ENCODE data around the gene SPSB1.
A peak's percentile ranks its signal among the peaks of the same experiment; 100 is the strongest.
"Not testable (repeated sequence)": the region's sequence is repeated elsewhere in the genome, so short reads cannot be mapped to it uniquely, and the experiment has no call there.

Gene SPSB1

GRCh38 chr1:9280015-9280860 lies 12.5 kb upstream of the SPSB1 start:
- no peak for DNase-seq

DNA sequence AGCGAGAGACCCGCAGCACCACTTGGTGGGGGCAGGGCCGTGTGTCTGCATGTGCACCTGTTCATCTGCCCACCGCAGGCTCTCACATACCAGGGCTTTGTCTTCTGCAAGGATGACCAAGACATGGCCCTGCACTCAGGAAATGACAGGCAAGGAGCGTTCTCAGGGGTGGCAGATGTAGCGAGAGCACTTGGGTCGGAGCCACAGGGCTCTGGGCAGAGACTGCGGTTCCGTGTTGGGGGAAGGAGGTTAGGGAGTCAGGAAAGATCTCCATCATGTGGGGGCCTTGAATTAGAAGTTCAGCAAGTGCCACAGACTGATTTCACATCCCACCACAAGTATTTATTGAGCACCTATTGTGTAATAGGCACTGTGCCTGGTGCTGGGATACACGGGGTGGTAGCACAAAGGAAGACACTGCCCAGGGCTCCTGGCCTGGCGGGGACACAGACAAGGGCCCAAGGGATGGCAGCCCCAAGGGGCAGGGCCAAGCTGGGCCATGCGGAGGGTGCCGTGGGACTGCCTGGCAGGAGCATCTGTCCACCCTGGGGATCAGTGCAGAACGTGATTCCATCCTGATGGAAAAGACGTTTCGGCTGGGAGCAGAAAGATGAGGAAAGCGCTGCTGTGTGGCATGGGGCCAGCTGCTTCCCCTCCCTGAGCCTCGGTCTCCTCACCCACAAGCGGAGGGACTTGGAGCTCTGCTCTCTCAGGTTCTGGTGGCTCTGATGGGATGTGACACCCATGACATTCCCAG lies 11.4 kb upstream of the SPSB1 start:
- no peak for DNase-seq

DNA sequence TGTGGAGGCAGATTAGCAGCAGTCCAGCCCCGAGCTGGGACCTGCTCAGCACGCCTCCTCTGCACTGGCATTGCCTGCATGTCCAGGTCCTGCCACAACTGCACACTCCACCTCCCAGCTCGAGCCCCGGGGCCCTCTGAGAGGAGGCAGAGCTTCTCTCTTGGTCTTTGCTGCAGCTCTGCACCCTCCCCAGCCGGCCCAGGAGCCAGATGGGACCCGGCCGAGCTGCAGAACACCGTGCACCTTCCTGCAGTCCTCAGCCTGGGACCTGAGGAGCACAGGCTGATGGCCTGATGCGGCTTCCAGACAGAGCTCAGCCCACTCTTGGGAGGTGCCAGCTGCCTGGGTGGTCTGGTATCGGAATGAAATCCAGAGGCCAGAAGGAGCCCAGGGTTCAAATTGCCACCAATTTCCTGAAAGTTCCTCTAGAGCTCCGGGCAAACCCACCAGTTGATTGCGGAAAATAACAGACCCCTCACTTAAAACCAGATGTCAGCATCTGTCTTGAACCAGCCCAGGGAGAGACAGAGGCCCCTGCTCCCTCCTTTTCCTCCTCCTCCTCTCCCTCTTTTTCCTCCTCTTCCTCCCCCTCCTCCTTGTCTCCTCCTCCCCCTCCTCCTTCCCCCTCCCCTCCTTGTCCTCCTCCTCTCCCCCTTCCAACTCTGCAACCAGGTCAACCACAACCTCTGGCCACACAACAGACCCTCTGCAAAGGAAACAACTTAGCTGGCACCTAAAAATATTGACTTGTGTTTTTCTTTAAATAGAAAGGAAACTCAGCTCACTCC lies 10.6 kb upstream of the SPSB1 start:
- DNase-seq, result no peak

- DNase-seq, result no peak
Measured at GRCh38 chr1:9282696-9282955, 10.1 kb upstream of the SPSB1 start.

GRCh38 chr1:9284061-9284460 lies 8.6 kb upstream of the SPSB1 start:
- DNase-seq, result no peak

GRCh38 chr1:9286556-9286955 lies 6.1 kb upstream of the SPSB1 start:
- DNase-seq, result no peak

DNA sequence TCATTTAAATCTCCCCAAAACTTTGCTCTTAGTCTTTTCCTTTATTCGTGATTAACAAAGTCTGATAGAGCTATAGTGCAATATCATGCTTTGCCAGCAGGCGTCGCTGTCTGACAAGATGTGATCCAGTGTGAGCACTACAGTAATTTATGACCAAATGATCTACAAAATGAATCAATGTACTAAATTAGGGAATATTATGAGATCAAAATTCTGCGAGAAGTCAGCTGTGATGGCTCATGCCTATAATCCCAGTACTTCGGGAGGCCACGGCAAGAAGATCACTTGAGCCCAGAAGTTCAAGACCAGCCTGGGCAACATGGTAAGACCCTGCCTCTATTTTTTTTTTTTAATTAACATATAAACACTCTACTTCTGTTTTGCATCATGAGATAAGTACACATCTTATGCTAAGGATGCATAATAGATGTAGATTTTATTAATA lies 3.6 kb upstream of the SPSB1 start:
- no peak for DNase-seq

DNA sequence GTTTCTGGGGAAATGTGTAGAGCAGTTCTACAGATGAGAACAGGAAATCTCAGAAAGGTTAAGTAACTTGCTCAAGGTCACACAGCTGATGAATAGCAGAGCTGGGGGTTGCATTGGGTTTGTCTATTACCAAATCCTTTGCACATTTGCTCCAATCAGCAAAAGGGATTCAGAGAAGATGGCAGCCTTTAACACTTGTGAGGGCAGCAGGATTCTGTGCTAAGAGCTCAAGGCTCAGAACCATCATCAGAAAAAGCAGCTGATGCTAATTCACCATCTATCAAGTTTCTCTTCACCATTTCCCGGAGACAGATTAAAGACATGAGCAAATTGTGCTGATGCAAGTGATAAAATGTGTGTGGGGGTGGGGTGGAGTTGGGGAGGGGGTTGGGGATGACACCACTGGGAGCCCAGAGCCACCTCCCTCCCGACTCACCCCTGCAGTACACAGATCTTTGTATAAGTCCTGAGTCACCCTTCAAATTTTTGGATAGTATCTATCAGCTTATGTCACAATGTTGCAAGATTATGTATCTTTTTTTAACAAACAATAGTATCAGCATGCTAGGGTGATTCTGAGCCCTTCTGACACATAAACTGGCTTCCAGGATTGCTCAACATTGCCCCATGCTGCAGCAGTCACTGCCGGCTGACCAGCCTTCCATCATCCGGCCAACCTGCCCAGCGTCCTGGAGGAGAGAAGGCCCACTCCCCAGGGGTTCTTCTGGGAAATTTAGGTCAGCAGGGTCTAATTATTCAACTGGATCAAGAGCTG lies 2.8 kb upstream of the SPSB1 start:
- DNase-seq, result no peak

DNA sequence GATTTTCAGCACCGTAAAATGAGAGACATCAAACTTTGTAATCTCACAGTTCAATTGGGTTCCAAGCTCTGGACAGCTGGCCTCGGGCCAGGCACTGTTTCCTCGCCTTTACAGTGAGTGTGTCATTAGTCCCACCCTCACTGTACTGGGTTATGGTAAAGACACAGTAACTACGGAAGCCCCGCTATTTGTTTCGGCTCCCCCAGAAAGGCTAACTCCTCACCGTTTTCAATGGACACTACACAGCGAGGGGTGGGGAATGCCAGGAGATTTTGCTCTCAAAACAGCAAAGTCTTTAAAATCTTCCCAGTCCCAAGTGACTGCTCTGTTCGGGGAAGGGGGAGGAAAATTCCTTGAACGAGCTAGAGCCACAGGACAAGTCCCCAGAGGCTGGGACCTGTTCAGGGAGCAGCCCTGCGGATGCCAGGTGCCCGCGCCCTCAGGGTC lies 757 bp upstream of the SPSB1 start:
- DNase-seq, result no peak

DNA sequence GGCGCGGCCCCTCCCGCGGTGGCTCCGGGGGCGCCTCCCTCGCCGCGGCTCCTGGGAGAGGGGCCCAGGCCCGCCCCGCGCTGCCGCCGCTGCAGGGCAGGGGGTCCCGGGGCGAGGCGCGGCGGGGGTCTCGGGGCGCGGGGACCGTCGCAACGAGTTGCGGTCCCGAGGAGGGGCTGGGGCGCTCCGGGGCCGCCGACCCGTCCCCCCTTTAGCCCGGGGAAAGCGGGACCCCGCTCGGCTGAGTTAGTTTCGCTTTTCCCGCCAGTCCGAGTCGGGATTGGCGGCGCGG lies 493 bp downstream of the SPSB1 start:
- DNase-seq, result no peak

DNA sequence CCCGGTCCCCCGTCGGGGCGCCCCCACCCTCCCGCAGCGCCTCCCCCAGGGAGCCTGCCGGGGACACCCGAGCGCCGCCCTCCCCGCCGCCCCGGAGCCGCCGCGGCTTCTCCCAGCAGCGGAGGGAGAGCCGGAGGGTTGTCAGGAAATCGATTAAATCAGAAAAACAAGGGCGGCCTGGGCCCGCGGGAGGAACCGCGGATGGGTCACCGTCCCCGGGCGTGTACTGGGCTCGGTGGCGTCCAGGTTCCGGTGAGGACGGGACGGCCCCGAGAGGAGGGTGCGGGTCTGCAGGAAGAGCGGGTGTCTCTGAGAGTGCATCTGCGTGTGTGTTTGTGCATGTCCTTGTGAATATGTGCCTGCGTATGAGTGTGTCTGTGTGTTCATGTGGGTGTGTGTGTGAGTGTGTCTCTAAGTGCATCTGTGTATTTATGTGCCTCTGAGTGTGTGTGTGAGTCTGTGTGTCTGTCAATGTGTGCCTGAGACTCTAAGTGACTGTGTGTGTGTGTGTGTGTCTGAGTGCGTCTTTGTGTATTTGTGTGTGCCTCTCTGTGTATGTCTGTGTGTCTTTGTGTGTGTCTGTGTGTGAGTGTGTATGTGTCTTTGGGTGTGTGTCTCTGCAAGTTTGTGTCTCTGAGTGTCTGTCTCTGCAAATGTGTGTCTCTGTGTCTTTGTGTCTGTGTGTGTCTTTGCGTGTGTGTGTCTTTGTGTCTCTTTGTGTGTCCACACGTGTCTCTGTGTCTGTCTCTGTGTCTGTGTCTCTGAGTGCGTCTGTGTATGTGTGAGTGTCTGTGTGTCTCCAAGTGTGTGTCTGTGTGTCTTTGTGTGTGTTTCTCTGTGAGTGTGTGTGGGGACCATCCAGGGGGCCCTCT lies 1.1 kb downstream of the SPSB1 start:
- DNase-seq, result peak; percentile 27

DNA sequence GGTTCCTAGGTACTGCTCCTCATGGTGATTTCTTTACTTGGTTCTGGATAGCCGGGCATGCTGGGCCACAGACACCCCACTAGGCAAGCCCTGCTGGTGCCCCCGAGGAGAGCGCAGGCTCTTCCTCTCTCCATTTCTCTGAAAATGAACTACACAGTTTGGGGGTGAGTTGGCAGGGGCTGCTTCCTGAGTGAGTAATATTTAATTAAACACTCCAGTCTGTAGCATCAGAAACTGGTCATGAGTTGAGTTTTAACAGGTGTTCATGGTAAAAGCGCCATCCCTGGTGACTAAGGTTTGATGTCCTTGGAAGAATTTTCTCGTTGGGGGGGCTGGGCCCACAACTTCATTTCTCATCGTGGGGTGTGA lies 1.7 kb downstream of the SPSB1 start:
- no peak for DNase-seq

DNA sequence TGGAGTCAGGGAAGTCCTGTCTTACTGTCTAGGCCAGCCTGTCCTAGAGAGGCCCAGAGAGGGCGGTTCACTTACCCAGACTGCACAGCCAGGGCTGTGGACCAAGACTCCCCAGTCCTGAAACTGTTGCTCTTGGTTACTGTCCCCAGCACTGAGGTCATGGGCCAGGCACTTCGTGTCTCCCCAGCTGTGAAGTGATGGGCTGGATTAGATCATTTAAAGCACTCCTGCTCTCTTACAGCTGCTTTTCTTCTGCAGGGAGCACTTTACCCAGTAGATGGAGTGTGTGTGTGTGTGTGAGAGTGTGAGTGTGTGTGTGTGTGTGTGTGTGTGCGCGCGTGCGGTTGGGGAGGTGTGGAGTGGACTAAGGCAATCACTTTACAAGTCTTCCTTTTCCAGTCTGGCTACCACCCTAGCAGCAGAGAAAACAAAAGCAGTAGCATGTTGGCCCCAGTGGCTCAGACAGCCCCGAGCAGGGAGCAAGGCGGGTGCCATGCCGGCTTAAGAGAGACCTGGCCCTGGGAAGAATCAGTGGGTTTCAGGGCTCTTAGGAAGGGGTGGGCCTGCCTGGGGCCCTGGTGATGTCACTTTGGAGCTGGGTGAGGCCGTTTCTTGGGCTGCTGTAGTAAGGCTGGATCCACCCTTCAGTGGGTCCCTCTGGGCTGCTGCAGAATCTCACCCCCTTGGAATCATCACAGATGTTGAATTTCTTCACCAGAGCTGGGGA lies 2.4 kb downstream of the SPSB1 start:
- DNase-seq, result no peak

DNA sequence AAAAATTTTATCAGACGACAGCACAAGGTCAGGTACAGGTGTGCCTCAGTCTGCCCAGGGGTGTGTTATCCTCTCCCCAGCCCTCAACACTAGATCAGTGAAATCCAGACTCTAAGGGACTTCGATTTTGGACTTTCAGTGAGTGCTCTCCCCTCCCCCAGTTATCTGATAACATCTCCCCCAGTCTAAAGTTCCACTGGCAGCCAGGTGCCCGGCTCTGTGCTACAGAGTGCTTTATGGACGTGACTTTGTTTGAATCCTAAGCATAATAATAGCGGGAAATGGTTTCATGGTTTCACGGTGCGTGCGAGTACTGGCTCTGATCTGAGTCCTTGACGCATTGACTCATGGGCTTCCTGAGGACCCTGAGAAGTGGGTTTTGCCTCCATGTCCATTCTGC lies 3.2 kb downstream of the SPSB1 start:
- no peak for DNase-seq

GRCh38 chr1:9296850-9297249 lies 4.2 kb downstream of the SPSB1 start:
- DNase-seq, result no peak

GRCh38 chr1:9297831-9298230 lies 5.1 kb downstream of the SPSB1 start:
- DNase-seq, result no peak

DNA sequence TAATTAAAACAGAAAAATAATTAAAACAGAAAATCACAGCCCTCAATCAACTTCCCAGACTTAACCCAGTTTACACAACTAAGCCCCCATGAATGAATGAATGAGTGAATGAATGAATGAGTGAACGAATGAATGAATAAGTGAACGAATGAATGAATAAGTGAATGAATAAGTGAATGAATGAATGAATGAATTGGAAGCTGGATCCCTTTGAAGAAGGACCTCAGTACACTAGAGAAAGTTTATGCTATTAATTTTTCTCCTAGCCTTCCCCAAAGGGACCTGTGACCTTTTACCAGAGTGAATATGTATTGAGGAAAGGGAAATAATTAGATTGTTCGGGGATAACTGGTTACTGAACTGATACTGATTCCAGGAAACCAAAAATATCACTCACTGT lies 5.6 kb downstream of the SPSB1 start:
- no peak for DNase-seq

DNA sequence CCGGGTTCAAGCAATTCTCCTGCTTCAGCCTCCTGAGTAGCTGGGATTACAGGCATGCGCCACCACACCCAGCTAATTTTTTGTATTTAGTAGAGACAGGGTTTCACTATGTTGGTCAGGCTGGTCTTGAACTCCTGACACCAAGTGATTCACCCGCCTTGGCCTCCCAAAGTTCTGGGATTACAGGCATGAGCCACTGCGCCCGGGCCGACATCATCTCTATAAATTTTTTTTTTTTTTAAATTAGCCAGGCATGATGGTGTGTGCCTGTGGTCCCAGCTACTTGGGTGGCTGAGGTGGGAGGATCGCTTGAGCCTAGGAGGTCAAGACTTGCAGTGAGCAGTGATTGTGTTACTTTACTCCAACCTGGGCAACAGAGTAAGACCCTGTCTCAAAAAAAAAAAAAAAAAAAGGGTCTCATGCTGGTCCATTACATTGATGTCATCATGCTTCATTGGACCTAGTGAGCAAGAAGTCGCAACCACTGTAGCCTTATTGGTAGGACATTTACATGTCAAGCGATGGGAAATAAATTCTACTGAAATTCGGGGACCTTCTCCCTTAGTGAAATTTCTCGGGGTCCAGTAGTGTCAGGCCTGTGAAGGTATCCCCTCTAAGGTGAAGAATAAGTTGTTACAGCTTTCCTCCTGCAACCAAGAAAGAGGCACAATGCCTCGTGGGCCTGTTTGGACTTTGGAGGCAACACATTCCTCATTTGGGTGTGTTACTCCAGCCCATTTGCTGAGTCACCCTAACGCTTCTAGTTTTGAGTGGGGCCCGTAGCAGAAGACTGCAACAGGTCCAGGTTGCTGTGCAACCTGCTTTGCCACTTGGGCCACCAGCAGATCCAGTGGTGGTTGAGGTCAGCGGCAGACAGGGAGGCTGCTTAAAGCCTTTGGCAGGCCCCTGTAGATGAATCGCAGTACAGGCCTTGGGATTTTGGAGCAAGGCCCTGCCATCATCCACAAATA lies 7.2 kb downstream of the SPSB1 start:
- DNase-seq, result not testable (repeated sequence)

GRCh38 chr1:9300573-9300972 lies 7.9 kb downstream of the SPSB1 start:
- DNase-seq, result no peak

Measured in activated gamma-delta T cell (primary cell).